T-helper 1 cell treated with Interleukin-12 subunit alpha and Interleukin-12 subunit beta and Interleukin-4 antibody, amounts not matched to agents 30 μg/mL and 1 μg/mL, for 36 hours (primary cell): Measurements from ENCODE around the gene CFAP100.
A peak's percentile ranks its signal among the peaks of the same experiment; 100 is the strongest.

Source experiments
- H3K27ac Mint-ChIP-seq: one replicate; pipeline ENCODE4 v1.8.0; 2021; ENCODE audit warnings: mild to moderate bottlenecking, mixed read lengths
- H3K27me3 Mint-ChIP-seq: one replicate; pipeline ENCODE4 v1.8.0; 2021; ENCODE audit warnings: low read depth, mixed read lengths
- H3K36me3 Mint-ChIP-seq: one replicate; pipeline ENCODE4 v1.8.0; 2021; ENCODE audit warnings: low read depth, mixed read lengths
- H3K4me1 Mint-ChIP-seq: one replicate; pipeline ENCODE4 v1.8.0; 2021; ENCODE audit warnings: low read depth, mixed read lengths
- H3K4me3 Mint-ChIP-seq: one replicate; pipeline ENCODE4 v1.8.0; 2021; ENCODE audit warnings: mild to moderate bottlenecking, moderate library complexity, mixed read lengths
- H3K9me3 Mint-ChIP-seq: one replicate; pipeline ENCODE4 v1.8.0; 2021; ENCODE audit warnings: mixed read lengths

The CFAP100 gene

DNA sequence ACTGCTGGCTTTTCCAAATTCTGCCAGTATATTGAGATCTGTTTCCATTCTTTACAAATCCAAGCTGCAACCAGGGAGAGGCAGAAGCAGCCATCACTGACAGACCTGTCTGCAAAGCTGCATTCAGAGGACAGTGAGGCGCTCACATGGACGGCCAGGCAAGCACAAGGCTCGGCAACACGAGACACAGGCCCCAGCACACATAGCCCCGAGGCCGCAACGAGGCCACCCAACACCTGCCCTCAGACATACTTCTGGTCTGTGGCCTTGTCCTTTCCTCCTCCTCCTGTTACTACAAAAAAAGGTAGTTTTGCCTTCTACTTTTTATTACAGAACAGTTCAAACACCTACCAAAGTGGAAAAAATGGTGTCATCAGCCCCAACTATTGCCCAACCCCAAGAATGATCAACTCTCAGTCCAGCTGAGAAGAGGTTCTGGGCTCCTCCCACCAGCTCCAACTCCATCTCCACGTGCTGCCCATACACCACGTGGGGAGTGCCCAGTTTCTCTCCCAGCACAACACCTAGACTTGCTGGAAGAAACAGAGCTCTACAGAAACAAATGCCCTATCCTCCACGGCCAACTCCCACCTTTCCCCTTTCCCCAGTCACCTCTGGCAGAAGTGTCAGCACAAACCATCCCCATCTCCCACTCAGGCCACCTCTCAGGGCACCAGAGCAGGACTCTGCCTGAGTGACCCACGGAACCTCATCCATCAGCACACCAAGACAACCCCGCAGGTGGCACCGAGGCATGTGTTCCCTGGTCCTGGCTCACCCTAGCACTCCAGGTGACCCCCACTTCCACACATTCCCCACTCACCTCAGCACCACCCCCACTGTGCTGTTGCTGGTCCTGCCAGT lies 73.6 kb downstream of the CFAP100 start:
- Mint-ChIP-seq H3K4me1 (peaks cover 28% of the 10 kb centered on the region), H3K27ac (no peak overlapping the region), H3K27me3 (no peaks in the 10 kb centered on the region), H3K9me3 (no peaks in the 10 kb centered on the region), H3K36me3 (peaks cover 60% of the 10 kb centered on the region), H3K4me3 (no peak overlapping the region)

DNA sequence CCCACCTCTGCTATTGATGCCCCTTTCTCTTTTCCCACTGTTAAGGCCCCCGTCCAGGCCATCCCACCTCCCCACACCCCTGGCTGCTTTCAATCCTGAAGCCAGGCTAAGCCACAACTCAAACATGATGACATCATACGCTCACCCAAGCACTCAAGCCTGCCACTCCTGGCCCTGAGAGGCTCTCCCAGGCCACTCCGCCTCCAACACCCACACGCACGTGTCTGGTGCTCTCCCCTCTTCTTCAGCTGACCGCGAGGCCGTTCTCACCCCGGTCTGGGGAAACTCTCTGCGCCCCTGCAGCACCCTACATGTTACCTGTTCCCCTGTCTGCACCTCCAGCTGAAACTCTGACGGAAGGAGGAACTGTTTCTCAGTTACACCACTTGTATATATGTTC lies 74.8 kb downstream of the CFAP100 start:
- Mint-ChIP-seq H3K36me3 (peaks cover 56% of the 10 kb centered on the region), H3K9me3 (no peaks in the 10 kb centered on the region), H3K4me1 (peaks cover 39% of the 10 kb centered on the region), H3K27ac (no peak overlapping the region), H3K4me3 (no peak overlapping the region), H3K27me3 (no peaks in the 10 kb centered on the region)

- H3K4me3 Mint-ChIP-seq, result peak overlapping the region; percentile 50
- no peaks in the 10 kb centered on the region for H3K9me3 Mint-ChIP-seq
- H3K4me1 Mint-ChIP-seq, result peaks cover 42% of the 10 kb centered on the region
- H3K27ac Mint-ChIP-seq, result peak overlapping the region; percentile 11
- H3K36me3 Mint-ChIP-seq, result peaks cover 39% of the 10 kb centered on the region
- H3K27me3 Mint-ChIP-seq, result no peaks in the 10 kb centered on the region
Measured at GRCh38 chr3:126472277-126473006, 77.7 kb downstream of the CFAP100 start.

DNA sequence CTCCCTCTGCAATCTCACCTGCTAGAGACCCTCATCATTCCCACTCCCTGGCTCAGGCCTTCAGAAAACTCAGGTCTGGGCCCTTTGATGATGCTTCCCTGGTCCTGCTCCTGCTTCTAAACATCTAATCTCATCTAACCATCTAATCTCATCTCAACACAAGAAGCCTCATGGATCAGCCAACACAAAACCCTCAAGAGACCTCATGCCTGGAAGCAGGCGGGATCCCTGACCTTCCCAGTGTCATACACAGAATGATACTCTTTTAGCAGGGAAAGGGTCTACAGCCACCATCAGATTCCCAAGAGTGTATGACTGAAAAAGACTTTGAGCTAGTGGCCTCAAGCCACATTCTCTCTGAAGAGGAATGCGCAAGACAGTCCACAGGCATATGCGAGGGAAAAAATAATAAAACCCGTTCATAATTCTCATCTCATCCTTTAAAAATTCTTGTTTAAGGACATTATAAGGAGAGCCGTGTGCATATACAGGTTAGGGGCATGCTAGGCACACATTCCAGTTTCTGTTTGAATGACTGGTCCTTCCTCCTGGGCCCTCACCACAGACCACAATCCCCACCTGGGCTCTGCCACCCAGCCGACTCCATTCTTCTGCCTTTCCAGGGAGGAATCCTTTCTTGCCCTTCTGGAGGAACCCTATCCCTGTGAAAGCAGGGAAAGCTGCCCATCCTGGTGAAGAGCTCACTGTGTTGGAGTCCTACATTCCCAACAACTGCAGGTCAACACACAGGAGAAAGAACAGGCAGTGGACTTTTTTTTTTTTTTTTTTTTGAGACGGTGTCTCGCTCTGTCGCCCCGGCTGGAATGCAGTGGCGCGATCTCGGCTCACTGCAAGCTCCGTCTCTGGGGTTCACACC lies 78.8 kb downstream of the CFAP100 start:
- peaks cover 38% of the 10 kb centered on the region for H3K4me1 Mint-ChIP-seq
- H3K27ac Mint-ChIP-seq, result peak overlapping the region; percentile 9
- H3K9me3 Mint-ChIP-seq, result no peaks in the 10 kb centered on the region
- no peaks in the 10 kb centered on the region for H3K27me3 Mint-ChIP-seq
- H3K36me3 Mint-ChIP-seq, result peaks cover 37% of the 10 kb centered on the region
- H3K4me3 Mint-ChIP-seq, result peak overlapping the region; percentile 50

DNA sequence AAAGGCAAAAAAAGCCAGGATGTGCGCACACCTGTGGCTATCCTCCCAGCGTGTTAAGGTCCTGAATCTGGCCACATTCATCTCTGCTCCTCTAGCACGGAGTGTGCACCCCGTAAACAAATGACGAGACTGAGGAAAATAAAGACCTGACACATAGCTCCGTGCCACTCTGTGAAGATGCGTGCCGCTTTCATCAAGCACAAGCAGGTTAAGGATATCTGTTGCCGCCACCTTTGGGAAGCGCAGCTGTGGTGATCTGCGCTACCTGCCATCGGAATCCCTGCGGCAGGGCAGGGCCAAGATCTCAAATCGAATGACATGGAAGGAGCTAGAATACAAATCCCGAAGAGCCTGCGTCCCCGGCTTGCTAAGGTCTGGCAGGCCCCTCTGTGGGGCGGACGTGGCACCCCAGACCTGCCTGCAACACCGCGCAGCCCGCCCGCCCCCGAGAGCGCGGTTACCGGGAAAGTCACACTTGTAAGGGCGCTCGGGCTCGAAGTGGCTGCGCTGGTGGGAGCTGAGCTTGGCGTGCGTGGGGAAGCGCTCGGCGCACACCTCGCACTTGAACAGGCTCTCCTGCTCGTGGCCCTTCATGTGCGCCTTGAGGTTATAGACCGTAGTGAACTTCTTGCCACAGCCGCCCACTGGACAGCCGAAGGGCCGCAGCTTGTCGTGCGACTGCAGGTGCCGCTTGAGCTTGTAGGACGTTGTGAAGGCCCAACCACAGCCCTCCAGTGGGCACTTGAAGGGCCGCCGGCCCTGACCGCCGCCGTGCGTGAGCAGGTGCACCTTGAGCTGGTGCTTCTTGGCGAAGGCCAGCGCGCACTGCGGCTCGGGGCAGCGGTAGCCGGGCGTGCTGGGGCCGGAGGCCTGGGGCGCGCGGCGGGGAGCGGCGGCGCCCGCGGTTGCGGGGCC lies 80.0 kb downstream of the CFAP100 start:
- peak overlapping the region; percentile 94 for H3K4me3 Mint-ChIP-seq
- peaks cover 26% of the 10 kb centered on the region for H3K36me3 Mint-ChIP-seq
- H3K9me3 Mint-ChIP-seq, result no peaks in the 10 kb centered on the region
- H3K27ac Mint-ChIP-seq, result peak overlapping the region; percentile 85
- peaks cover 31% of the 10 kb centered on the region for H3K4me1 Mint-ChIP-seq
- no peaks in the 10 kb centered on the region for H3K27me3 Mint-ChIP-seq

GRCh38 chr3:126475413-126476114 lies 80.9 kb downstream of the CFAP100 start, which contains the start of gene ZXDC:
TSS of gene ZXDC (minus strand) at chr3:126475891. CDS start at chr3:126475865, 26 bp downstream.
- Mint-ChIP-seq H3K4me3 (peak within 1 kb of the TSS; percentile 94), H3K4me1 (peaks cover 31% of the 10 kb centered on the region), H3K9me3 (no peaks in the 10 kb centered on the region), H3K27ac (peak within 1 kb of the TSS; percentile 85), H3K27me3 (no peaks in the 10 kb centered on the region), H3K36me3 (peaks cover 18% of the 10 kb centered on the region)

- H3K27me3 Mint-ChIP-seq, result no peaks in the 10 kb centered on the region
Measured at GRCh38 chr3:126476166-126477060, 81.7 kb downstream of the CFAP100 start.

DNA sequence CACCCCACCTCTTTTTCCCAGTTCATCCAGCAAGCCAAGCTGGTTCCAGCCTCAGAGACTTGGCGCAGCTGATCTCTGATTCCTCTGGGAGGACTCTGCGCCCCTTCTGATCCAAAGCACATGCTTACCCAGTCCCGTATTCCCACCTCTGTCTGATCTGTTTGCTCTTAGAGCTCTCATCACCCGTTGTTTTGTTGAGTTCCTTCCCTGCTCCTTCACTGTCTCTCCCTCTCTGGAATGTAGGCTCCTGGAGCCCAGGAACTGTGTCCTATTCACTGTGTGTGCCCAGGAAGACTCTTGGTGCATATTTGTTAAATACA lies 82.3 kb downstream of the CFAP100 start:
- H3K27ac Mint-ChIP-seq, result peak overlapping the region; percentile 52
- no peaks in the 10 kb centered on the region for H3K27me3 Mint-ChIP-seq
- peaks cover 29% of the 10 kb centered on the region for H3K4me1 Mint-ChIP-seq
- H3K9me3 Mint-ChIP-seq, result no peaks in the 10 kb centered on the region
- peak overlapping the region; percentile 81 for H3K4me3 Mint-ChIP-seq
- peaks cover 11% of the 10 kb centered on the region for H3K36me3 Mint-ChIP-seq

More at GRCh38 chr3:126476166-126477060, 81.7 kb downstream of the CFAP100 start:
- peak overlapping the region; percentile 79 for H3K27ac Mint-ChIP-seq
- no peaks in the 10 kb centered on the region for H3K9me3 Mint-ChIP-seq
- H3K4me3 Mint-ChIP-seq, result peak overlapping the region; percentile 81
- H3K4me1 Mint-ChIP-seq, result peaks cover 29% of the 10 kb centered on the region
- H3K36me3 Mint-ChIP-seq, result peaks cover 11% of the 10 kb centered on the region

GRCh38 chr3:126478581-126479310 lies 84.0 kb downstream of the CFAP100 start:
- Mint-ChIP-seq H3K27ac (no peak overlapping the region), H3K9me3 (no peaks in the 10 kb centered on the region), H3K36me3 (no peaks in the 10 kb centered on the region), H3K27me3 (no peaks in the 10 kb centered on the region), H3K4me3 (no peak overlapping the region), H3K4me1 (peaks cover 12% of the 10 kb centered on the region)

DNA sequence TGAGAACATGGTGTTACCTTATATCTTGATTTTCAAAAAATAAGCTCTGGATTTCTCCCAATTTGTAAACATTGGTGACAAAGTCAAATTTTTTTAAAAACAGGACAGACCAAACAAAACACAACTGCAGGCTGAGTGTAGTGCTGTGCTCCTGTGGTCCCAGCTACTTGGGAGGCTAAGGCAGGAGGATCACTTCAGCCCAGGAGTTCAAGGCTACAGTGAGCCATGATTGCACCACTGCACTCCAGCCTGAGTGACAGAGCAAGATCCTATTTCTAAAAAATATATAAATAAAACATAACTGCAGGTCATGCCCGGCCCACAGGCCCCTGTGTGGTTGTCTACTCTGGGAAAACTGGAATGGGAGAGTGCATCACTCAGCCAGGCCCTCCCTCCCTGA lies 84.9 kb downstream of the CFAP100 start:
- Mint-ChIP-seq H3K9me3 (no peaks in the 10 kb centered on the region), H3K4me1 (peaks cover 4% of the 10 kb centered on the region), H3K27me3 (no peaks in the 10 kb centered on the region), H3K4me3 (no peak overlapping the region), H3K36me3 (no peaks in the 10 kb centered on the region), H3K27ac (no peak overlapping the region)

DNA sequence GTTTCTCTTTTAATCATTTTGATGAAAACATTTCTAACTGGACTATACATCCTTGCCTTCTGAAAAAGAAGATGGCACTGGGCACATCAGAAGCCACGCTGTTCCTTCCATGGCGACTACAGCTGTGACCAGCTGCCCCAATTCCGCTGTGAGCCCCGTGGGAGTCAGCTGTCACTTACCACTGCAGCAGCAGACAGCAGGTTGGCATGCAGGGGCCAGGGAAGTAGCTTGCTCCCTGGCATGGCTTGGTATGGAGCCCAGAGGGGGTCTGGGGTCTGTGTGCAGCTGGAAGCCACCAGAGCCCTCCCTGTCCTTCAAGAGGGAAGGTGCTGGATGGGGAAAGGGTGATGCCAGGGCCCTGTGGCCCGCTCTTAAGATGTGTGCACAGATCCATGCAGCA lies 85.5 kb downstream of the CFAP100 start:
- H3K27me3 Mint-ChIP-seq, result no peaks in the 10 kb centered on the region
- peaks cover 4% of the 10 kb centered on the region for H3K4me1 Mint-ChIP-seq
- no peak overlapping the region for H3K27ac Mint-ChIP-seq
- H3K36me3 Mint-ChIP-seq, result no peaks in the 10 kb centered on the region
- no peak overlapping the region for H3K4me3 Mint-ChIP-seq
- no peaks in the 10 kb centered on the region for H3K9me3 Mint-ChIP-seq

- Mint-ChIP-seq H3K4me3 (no peak overlapping the region), H3K9me3 (no peaks in the 10 kb centered on the region), H3K27me3 (no peaks in the 10 kb centered on the region), H3K4me1 (peaks cover 4% of the 10 kb centered on the region), H3K27ac (no peak overlapping the region), H3K36me3 (no peaks in the 10 kb centered on the region)
Measured at GRCh38 chr3:126480861-126481260, 86.2 kb downstream of the CFAP100 start.
